Measurements from ENCODE around the gene EIF1B. TPM values are rescaled to one million over a fixed set of nuclear protein-coding genes. Genes with fewer than 3 reads are reported as not detected.

The EIF1B gene
- total RNA-seq, result 10 to 100 TPM; 46.0 to 65.1 (median 54.1) TPM
- polyA plus RNA-seq, result 10 to 100 TPM; 45.8 to 82.9 (median 51.1) TPM
- long read RNA-seq, donor 1, transcript EIF1B-201 (4 exons, 1,010 nt), result major isoform, 63 of 66 reads
- long read RNA-seq, donor 1, partial matches to known transcripts, result 0 of 66 reads
- long read RNA-seq, donor 1, other reads (novel, unspliced or antisense), result 0 of 66 reads
- long read RNA-seq, donor 2, transcript EIF1B-201 (4 exons, 1,010 nt), result major isoform, 50 of 55 reads
- long read RNA-seq, donor 2, partial matches to known transcripts, result 0 of 55 reads
- long read RNA-seq, donor 2, other reads (novel, unspliced or antisense), result 0 of 55 reads

DNA sequence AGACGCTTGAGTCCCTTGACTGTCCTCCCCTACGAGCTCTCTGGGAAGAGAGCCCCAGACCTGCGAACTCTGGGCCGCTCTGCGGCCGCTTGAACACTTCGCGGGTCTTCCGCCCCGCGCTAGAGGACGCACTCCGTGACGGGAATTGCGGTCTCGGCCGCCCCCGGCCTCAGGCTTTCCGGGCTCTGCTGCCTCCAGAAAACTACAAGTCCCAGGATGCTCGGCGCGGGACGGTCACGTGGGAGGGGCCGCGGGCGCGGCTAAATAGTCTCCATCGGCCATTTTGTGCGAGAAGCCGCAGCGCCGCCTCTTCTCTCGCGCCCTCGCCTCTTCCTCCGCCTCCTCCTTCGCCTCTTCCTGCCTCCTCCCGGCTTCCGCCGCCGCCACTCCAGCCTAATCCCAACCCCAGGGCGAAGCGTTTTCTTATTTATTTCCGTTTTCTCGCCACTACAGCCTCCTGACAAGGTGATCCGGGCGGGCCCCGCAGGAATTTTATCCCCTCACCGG is at the start of gene EIF1B:
Gene EIF1B, plus strand, starts transcription at position 290 of the 507 bp plus-strand sequence. CDS start 235 bp downstream, outside the sequence.
- intact Hi-C loops (cut with DNase I; ENCODE audit: low total_unique reads), result no loop called here
- Histone ChIP-seq H3K4me1 (peaks cover 30 to 61% (median 48%) of the 10 kb centered on the region in 6 donors), H3K9me3 (no peaks in the 10 kb centered on the region), H3K27ac (peak within 1 kb of the TSS; percentile 92 to 99 (median 98)), H3K27me3 (replicated peaks in 1 of 7) (no peaks in the 10 kb centered on the region), H3K4me3 (peak within 1 kb of the TSS; percentile 77 to 96 (median 93)), H3K36me3 (peaks cover 0 to 37% (median 31%) of the 10 kb centered on the region in 6 donors)
- DNase-seq, result peak; percentile 99
- peak; percentile 17 to 87 (median 55) for TF ChIP-seq POLR2A (IDR thresholded peaks at IDR 0.05)
- TF ChIP-seq, protein P1, sequence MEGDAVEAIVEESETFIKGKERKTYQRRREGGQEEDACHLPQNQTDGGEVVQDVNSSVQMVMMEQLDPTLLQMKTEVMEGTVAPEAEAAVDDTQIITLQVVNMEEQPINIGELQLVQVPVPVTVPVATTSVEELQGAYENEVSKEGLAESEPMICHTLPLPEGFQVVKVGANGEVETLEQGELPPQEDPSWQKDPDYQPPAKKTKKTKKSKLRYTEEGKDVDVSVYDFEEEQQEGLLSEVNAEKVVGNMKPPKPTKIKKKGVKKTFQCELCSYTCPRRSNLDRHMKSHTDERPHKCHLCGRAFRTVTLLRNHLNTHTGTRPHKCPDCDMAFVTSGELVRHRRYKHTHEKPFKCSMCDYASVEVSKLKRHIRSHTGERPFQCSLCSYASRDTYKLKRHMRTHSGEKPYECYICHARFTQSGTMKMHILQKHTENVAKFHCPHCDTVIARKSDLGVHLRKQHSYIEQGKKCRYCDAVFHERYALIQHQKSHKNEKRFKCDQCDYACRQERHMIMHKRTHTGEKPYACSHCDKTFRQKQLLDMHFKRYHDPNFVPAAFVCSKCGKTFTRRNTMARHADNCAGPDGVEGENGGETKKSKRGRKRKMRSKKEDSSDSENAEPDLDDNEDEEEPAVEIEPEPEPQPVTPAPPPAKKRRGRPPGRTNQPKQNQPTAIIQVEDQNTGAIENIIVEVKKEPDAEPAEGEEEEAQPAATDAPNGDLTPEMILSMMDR (IDR thresholded peaks at IDR 0.05 in 8 of 11, conservative IDR thresholded peaks at IDR 0.05 in 3 of 11), result peak; percentile 67 to 96 (median 93)
- TF ChIP-seq POLR2AphosphoS5 (IDR thresholded peaks at IDR 0.05), result peak; percentile 96 to 99 (median 97)
- 0 to 1% (median 0%) methylated on average over 33 to 50 of the region's 50 CpGs for WGBS, 5 donors

DNA sequence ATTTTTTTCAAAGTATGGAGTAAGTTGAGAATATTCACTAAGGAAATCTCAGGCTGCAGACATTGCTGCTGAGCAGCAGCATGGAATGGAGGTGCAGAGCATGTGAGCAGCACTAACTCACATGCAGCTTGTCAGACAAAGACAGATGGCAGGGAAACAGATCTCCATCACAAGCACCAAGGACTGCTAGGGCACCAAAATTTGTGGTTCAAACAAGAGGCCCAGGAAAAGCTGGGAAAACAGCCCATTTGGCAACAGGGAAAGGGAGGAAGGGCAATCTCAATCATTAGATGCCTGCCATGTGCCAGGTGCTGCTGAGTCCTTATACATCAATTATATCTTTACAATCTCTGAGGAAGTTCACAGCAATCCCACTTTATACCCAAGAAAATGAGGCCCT is 47.2 kb upstream of the EIF1B start:
- no peaks in the 10 kb centered on the region for H3K9me3 ChIP-seq
- intact Hi-C loops (cut with DNase I; ENCODE audit: low total_unique reads), result no loop called here
- H3K27ac ChIP-seq, result no peak overlapping the region
- peaks cover 0 to 9% (median 4%) of the 10 kb centered on the region in 6 donors for H3K36me3 ChIP-seq
- no peaks in the 10 kb centered on the region for H3K27me3 ChIP-seq (replicated peaks in 1 of 7)
- DNase-seq, result no peak
- H3K4me3 ChIP-seq, result no peak overlapping the region
- no peak for TF ChIP-seq POLR2A (IDR thresholded peaks at IDR 0.05)
- no peaks in the 10 kb centered on the region for H3K4me1 ChIP-seq

DNA sequence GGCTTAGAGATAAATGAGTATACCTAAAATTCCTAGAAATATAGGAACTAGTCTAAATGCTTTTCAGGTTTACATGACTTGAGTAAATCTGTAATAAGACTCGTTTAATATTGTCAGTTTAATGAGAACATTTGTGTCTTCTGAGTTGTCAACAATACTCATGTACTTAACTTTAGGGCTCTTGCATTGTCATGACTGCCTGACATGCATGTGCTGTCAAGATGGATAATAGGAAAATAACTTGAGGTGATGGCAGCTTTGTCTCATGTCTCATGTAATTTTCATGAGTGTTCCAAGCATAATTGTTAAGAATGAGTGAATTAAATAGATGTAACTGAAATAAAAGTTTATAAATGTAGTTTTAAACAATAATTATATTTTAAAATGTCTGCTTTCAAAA is 45.1 kb upstream of the EIF1B start:
- TF ChIP-seq POLR2A (IDR thresholded peaks at IDR 0.05), result no peak
- TF ChIP-seq, protein P1 (IDR thresholded peaks at IDR 0.05 in 8 of 11, conservative IDR thresholded peaks at IDR 0.05 in 3 of 11), result no peak
- no peak for TF ChIP-seq POLR2AphosphoS5 (IDR thresholded peaks at IDR 0.05)
- intact Hi-C loops (cut with DNase I; ENCODE audit: low total_unique reads), result no loop called here
- Histone ChIP-seq H3K27me3 (replicated peaks in 1 of 7) (no peaks in the 10 kb centered on the region), H3K4me1 (no peaks in the 10 kb centered on the region), H3K9me3 (no peaks in the 10 kb centered on the region), H3K4me3 (no peak overlapping the region), H3K27ac (no peak overlapping the region), H3K36me3 (no peaks in the 10 kb centered on the region)
- WGBS, 5 donors, result 72 to 83% (median 81%) methylated on average over 1 of the region's 1 CpG
- no peak for DNase-seq

DNA sequence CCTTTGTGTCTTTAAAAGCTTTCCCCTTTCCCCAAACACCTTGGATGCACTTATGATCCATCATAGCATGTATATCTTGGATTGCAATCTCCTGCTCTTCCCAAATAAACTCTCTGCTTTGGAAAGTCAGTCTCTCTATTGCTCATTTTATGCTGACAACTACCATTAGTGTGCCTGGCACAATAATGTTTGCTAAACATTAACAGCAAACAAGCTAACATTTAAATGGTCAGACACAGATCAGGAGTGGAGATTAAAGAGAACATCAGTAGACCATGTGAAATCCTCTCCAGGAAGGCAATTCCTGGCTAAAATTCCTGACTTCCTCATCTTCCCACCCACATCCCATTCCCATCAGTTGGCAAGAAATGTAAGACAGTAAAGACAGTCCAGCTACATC is 44.3 kb upstream of the EIF1B start:
- no peak for DNase-seq
- TF ChIP-seq, protein P1 (IDR thresholded peaks at IDR 0.05 in 8 of 11, conservative IDR thresholded peaks at IDR 0.05 in 3 of 11), result no peak
- no peak for TF ChIP-seq POLR2A (IDR thresholded peaks at IDR 0.05)
- TF ChIP-seq POLR2AphosphoS5 (IDR thresholded peaks at IDR 0.05), result no peak
- no peak overlapping the region for H3K27ac ChIP-seq
- H3K9me3 ChIP-seq, result no peaks in the 10 kb centered on the region
- intact Hi-C loops (cut with DNase I; ENCODE audit: low total_unique reads), result no loop called here
- H3K36me3 ChIP-seq, result no peaks in the 10 kb centered on the region
- H3K27me3 ChIP-seq (replicated peaks in 1 of 7), result no peaks in the 10 kb centered on the region
- no peak overlapping the region for H3K4me3 ChIP-seq
- no peaks in the 10 kb centered on the region for H3K4me1 ChIP-seq

All from spleen (tissue), 13 donors.